Mesenchymal stem cell (in vitro differentiated cells and primary cell): ENCODE results near the gene RBFOX1.

Source experiments
- DNase-seq: peaks from one replicate; pipeline ENCODE4 v3.0.0-alpha.2; 2013
- H2AFZ ChIP-seq: one replicate; pipeline ENCODE4 v1.6.1; 2013; ENCODE audit warnings: low read depth, mild to moderate bottlenecking, control low read depth, inconsistent platforms, low read length, moderate library complexity
- H2AK5ac ChIP-seq: 2 replicates; pipeline ENCODE4 v1.6.1; 2013; ENCODE audit warnings: low read length, moderate library complexity, mild to moderate bottlenecking, inconsistent platforms; ENCODE audit not compliant: severe bottlenecking
- H2BK120ac ChIP-seq: one replicate; pipeline ENCODE4 v1.6.1; 2013; ENCODE audit warnings: low read depth, mild to moderate bottlenecking, inconsistent platforms, low read length, moderate library complexity
- H2BK12ac ChIP-seq, 2 experiments: one replicate each; pipeline ENCODE4 v1.6.1; 2013; ENCODE audit warnings: inconsistent platforms in 2 of 2, low read length in 2 of 2, mild to moderate bottlenecking in 2 of 2, moderate library complexity in 2 of 2, control low read depth in 1 of 2
- H2BK15ac ChIP-seq: one replicate; pipeline ENCODE4 v1.6.1; 2013; ENCODE audit warnings: mild to moderate bottlenecking, low read depth, inconsistent platforms; ENCODE audit not compliant: poor library complexity, severe bottlenecking
- H2BK5ac ChIP-seq: 2 replicates; pipeline ENCODE4 v1.6.1; 2013; ENCODE audit warnings: low read depth, mild to moderate bottlenecking, low read length, control low read depth, inconsistent platforms; ENCODE audit not compliant: poor library complexity, severe bottlenecking
- H3K14ac ChIP-seq, 2 experiments: one replicate each; pipeline ENCODE4 v1.6.1; 2013; ENCODE audit warnings: inconsistent platforms in 2 of 2, low read length in 2 of 2, control low read depth in 1 of 2, mild to moderate bottlenecking in 1 of 2, moderate library complexity in 1 of 2
- H3K18ac ChIP-seq, 2 experiments: one replicate each; pipeline ENCODE4 v1.6.1; 2013; ENCODE audit warnings: inconsistent platforms in 2 of 2, low read length in 2 of 2, control low read depth in 1 of 2, low read depth in 1 of 2, mild to moderate bottlenecking in 1 of 2
- H3K23ac ChIP-seq, 2 experiments: one replicate each; pipeline ENCODE4 v1.6.1; 2013; ENCODE audit warnings: inconsistent platforms in 2 of 2, low read length in 2 of 2, mild to moderate bottlenecking in 2 of 2, moderate library complexity in 2 of 2, control low read depth in 1 of 2
- H3K27ac ChIP-seq: 2 replicates; pipeline ENCODE4 v1.5.1; 2013; ENCODE audit warnings: mild to moderate bottlenecking, moderate library complexity, low read length, control low read depth, inconsistent platforms; ENCODE audit not compliant: poor library complexity, severe bottlenecking
- H3K27me3 ChIP-seq, 2 experiments: 2 replicates each; pipeline versions ENCODE4 v1.6.1 to v1.7.0; 2013; ENCODE audit warnings: low read length in 2 of 2, mild to moderate bottlenecking in 2 of 2, moderate library complexity in 2 of 2, control low read depth in 1 of 2, inconsistent platforms in 1 of 2; ENCODE audit not compliant: control insufficient read depth in 1 of 2, insufficient read depth in 1 of 2
- H3K36me3 ChIP-seq, 2 experiments: 2 replicates each; pipeline versions ENCODE4 v1.6.1 to v1.7.0; 2013; ENCODE audit warnings: low read length in 2 of 2, control low read depth in 1 of 2, inconsistent platforms in 1 of 2, low read depth in 1 of 2, mild to moderate bottlenecking in 1 of 2; ENCODE audit not compliant: insufficient read depth in 2 of 2, control insufficient read depth in 1 of 2
- H3K4ac ChIP-seq, 2 experiments: one replicate each; pipeline ENCODE4 v1.6.1; 2013; ENCODE audit warnings: inconsistent platforms in 2 of 2, low read length in 2 of 2, mild to moderate bottlenecking in 2 of 2, moderate library complexity in 2 of 2, control low read depth in 1 of 2, low read depth in 1 of 2
- H3K4me1 ChIP-seq: 2 replicates; pipeline ENCODE4 v1.6.1; 2013; ENCODE audit warnings: low read depth, low read length, control low read depth; ENCODE audit not compliant: control insufficient read depth, insufficient read depth
- H3K4me2 ChIP-seq: 2 replicates; pipeline ENCODE4 v1.6.1; 2013; ENCODE audit warnings: low read length, mild to moderate bottlenecking, inconsistent platforms; ENCODE audit not compliant: poor library complexity, severe bottlenecking
- H3K4me3 ChIP-seq, 2 experiments: 2 replicates each; pipeline versions ENCODE4 v1.5.1 to v1.7.0; 2013; ENCODE audit warnings: low read length in 2 of 2, mild to moderate bottlenecking in 2 of 2, control low read depth in 1 of 2, low read depth in 1 of 2; ENCODE audit not compliant: insufficient read depth in 1 of 2
- H3K79me1 ChIP-seq: replicated peaks from 2 replicates; pipeline ENCODE4 v1.6.1; 2013; ENCODE audit warnings: mild to moderate bottlenecking, control low read depth, low read length, inconsistent platforms; ENCODE audit not compliant: poor library complexity, severe bottlenecking
- H3K9ac ChIP-seq: 2 replicates; pipeline ENCODE4 v1.7.0; 2013; ENCODE audit warnings: mild to moderate bottlenecking, low read length, moderate library complexity
- H3K9me3 ChIP-seq: 2 replicates; pipeline ENCODE4 v1.7.0; 2013; ENCODE audit warnings: mild to moderate bottlenecking, low read length; ENCODE audit not compliant: control insufficient read depth
- H4K8ac ChIP-seq: one replicate; pipeline ENCODE4 v1.6.1; 2013; ENCODE audit warnings: inconsistent platforms, mild to moderate bottlenecking, low read length, moderate library complexity
- H4K91ac ChIP-seq: one replicate; pipeline ENCODE4 v1.6.1; 2013; ENCODE audit warnings: mild to moderate bottlenecking, low read length, inconsistent platforms
- WGBS: methylation state at CpG from one replicate; pipeline ENCODE4 v1.1.7; 2013; ENCODE audit warnings: mixed read lengths; 5-methylcytosine and 5-hydroxymethylcytosine counted together

Gene RBFOX1

GRCh38 chr16:7579454-7579853 is 246.8 kb downstream of the RBFOX1 start:
- Histone ChIP-seq H3K27me3 (no peaks in the 10 kb centered on the region), H3K9ac (no peak overlapping the region), H3K4me3 (no peak overlapping the region), H3K4me2 (no peak overlapping the region), H3K4me1 (no peaks in the 10 kb centered on the region), H4K8ac (no peak overlapping the region), H2BK120ac (no peak overlapping the region), H2AFZ (no peak overlapping the region), H3K36me3 (no peaks in the 10 kb centered on the region), H3K27ac (no peak overlapping the region), H3K4ac (no peak overlapping the region), H3K9me3 (peaks cover 11% of the 10 kb centered on the region), H2BK12ac (no peak overlapping the region), H3K23ac (no peak overlapping the region), H2BK5ac (no peak overlapping the region), H2BK15ac (no peak overlapping the region), H3K14ac (no peak overlapping the region), H3K79me1 (no peaks in the 10 kb centered on the region), H4K91ac (no peak overlapping the region), H3K18ac (no peak overlapping the region), H2AK5ac (no peak overlapping the region)
- no peak for DNase-seq
- 81% methylated on average over 8 of the region's 8 CpGs for WGBS

GRCh38 chr16:7581175-7581574 is 248.5 kb downstream of the RBFOX1 start:
- H3K9me3 ChIP-seq, result peaks cover 15% of the 10 kb centered on the region
- no peak overlapping the region for H3K4me3 ChIP-seq
- H2AK5ac ChIP-seq, result no peak overlapping the region
- no peak overlapping the region for H3K23ac ChIP-seq
- H3K9ac ChIP-seq, result no peak overlapping the region
- H2AFZ ChIP-seq, result no peak overlapping the region
- no peak overlapping the region for H3K27ac ChIP-seq
- 75% methylated on average over 6 of the region's 6 CpGs for WGBS
- no peak overlapping the region for H3K4ac ChIP-seq
- H3K4me2 ChIP-seq, result no peak overlapping the region
- no peak overlapping the region for H2BK5ac ChIP-seq
- no peak for DNase-seq
- no peak overlapping the region for H3K14ac ChIP-seq
- no peaks in the 10 kb centered on the region for H3K4me1 ChIP-seq
- no peak overlapping the region for H2BK120ac ChIP-seq
- H3K18ac ChIP-seq, result no peak overlapping the region
- H3K79me1 ChIP-seq, result no peaks in the 10 kb centered on the region
- no peak overlapping the region for H4K91ac ChIP-seq
- H2BK15ac ChIP-seq, result no peak overlapping the region
- no peaks in the 10 kb centered on the region for H3K27me3 ChIP-seq
- H2BK12ac ChIP-seq, result no peak overlapping the region
- no peak overlapping the region for H4K8ac ChIP-seq
- H3K36me3 ChIP-seq, result no peaks in the 10 kb centered on the region

- no peak overlapping the region for H3K18ac ChIP-seq
- peaks cover 15% of the 10 kb centered on the region for H3K9me3 ChIP-seq
- H2BK5ac ChIP-seq, result no peak overlapping the region
- no peaks in the 10 kb centered on the region for H3K4me1 ChIP-seq
- no peak overlapping the region for H2BK120ac ChIP-seq
- H3K9ac ChIP-seq, result no peak overlapping the region
- no peak overlapping the region for H2AK5ac ChIP-seq
- H3K14ac ChIP-seq, result no peak overlapping the region
- 76% methylated on average over 2 of the region's 4 CpGs for WGBS
- H3K79me1 ChIP-seq, result no peaks in the 10 kb centered on the region
- H4K8ac ChIP-seq, result no peak overlapping the region
- no peak overlapping the region for H2BK15ac ChIP-seq
- H3K4ac ChIP-seq, result no peak overlapping the region
- H3K36me3 ChIP-seq, result no peaks in the 10 kb centered on the region
- no peak overlapping the region for H3K4me3 ChIP-seq
- no peak overlapping the region for H4K91ac ChIP-seq
- H2BK12ac ChIP-seq, result no peak overlapping the region
- no peak overlapping the region for H3K4me2 ChIP-seq
- no peak overlapping the region for H3K23ac ChIP-seq
- no peak overlapping the region for H3K27ac ChIP-seq
- H3K27me3 ChIP-seq, result no peaks in the 10 kb centered on the region
- H2AFZ ChIP-seq, result no peak overlapping the region
- no peak for DNase-seq
These were observed 250.8 kb downstream of the RBFOX1 start for GRCh38 chr16:7583396-7583795.

GRCh38 chr16:7584561-7584960 is 251.9 kb downstream of the RBFOX1 start:
- H3K18ac ChIP-seq, result no peak overlapping the region
- no peaks in the 10 kb centered on the region for H3K4me1 ChIP-seq
- H3K79me1 ChIP-seq, result no peaks in the 10 kb centered on the region
- no peak overlapping the region for H4K91ac ChIP-seq
- no peak overlapping the region for H3K4me3 ChIP-seq
- H3K23ac ChIP-seq, result no peak overlapping the region
- no peak overlapping the region for H3K4ac ChIP-seq
- no peak overlapping the region for H2BK15ac ChIP-seq
- no peak overlapping the region for H2BK12ac ChIP-seq
- no peak overlapping the region for H3K14ac ChIP-seq
- no peak overlapping the region for H4K8ac ChIP-seq
- WGBS, result 83% methylated on average over 3 of the region's 6 CpGs
- H2AFZ ChIP-seq, result no peak overlapping the region
- H2BK5ac ChIP-seq, result no peak overlapping the region
- H3K27ac ChIP-seq, result no peak overlapping the region
- no peak overlapping the region for H2BK120ac ChIP-seq
- no peak overlapping the region for H3K4me2 ChIP-seq
- no peak overlapping the region for H2AK5ac ChIP-seq
- no peaks in the 10 kb centered on the region for H3K36me3 ChIP-seq
- H3K9me3 ChIP-seq, result peaks cover 15% of the 10 kb centered on the region
- no peak for DNase-seq
- H3K9ac ChIP-seq, result no peak overlapping the region
- no peaks in the 10 kb centered on the region for H3K27me3 ChIP-seq
